ENCODE data around the gene IMMT. TPM values are rescaled to one million over a fixed set of nuclear protein-coding genes. Genes with fewer than 3 reads are reported as not detected.

The IMMT gene
- total and polyA plus RNA-seq, 9 of the 15 experiments (the other 6 are each of a cell fraction or from before 2014, with no cell fraction given), result 119 to 294 (median 140) TPM

DNA sequence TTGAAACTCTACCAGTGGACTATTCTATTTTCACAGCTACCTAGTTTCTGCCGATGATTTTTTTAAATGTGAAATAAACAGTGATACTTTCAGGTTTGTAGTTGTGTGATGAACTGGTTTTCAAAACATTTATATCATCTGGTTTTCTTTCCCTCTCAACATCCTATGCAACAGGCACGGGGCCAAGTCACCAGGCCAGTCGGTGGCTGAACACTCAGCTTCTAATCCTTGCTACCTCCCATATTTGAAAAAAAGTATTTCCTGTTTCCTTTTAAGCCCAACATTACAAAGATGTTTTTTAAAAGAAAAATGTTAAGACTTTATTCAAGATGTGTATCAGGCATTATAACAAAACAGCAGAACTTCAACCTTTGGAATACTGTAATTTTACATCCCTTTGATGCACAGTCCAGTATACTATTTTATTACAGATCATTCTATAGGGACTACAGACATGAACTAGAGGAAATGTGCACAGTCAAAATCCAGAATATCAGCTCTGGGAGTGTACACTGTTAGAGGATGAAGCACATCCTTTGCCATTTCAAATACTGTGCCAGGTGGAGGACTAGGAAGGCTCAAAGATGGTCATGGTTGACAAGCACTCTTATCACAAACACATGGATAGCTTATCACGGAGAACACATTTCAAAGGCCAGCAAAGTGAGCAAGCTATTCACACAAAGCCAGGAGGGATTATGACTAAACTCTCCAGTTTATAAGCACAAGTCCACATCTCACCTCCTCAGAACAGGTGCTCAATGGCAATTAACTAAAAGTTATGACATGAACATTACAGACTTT, 18.6 kb upstream of the IMMT start (continued):
- TF ChIP-seq TCFL5 (CRISPR knock-in tag; conservative IDR thresholded peaks at IDR 0.05), result no peak
- peak; percentile 30 for TF ChIP-seq SMAD1 (IDR thresholded peaks at IDR 0.05; ENCODE audit: low read depth, low read length, partially characterized antibody)
- TF ChIP-seq POLR2AphosphoS2 (IDR thresholded peaks at IDR 0.05; ENCODE audit: low read length), result peak; percentile 78
- no peak for TF ChIP-seq NR2C2 (CRISPR knock-in tag; IDR thresholded peaks at IDR 0.05)
- 0 out of 2 replicates have a peak, but pooled peaks have one; percentile 17 for TF ChIP-seq NR2C2 (tag; IDR thresholded peaks at IDR 0.05)
- TF ChIP-seq RBM22 (IDR thresholded peaks at IDR 0.05; ENCODE audit: low read depth, low read length, poor library complexity, severe bottlenecking), result no peak
- no peak for TF ChIP-seq DACH1 (IDR thresholded peaks at IDR 0.05; ENCODE audit: partially characterized antibody)
- TF ChIP-seq RB1 (IDR thresholded peaks at IDR 0.05; ENCODE audit: low read depth), result 0 out of 2 replicates have a peak, but pooled peaks have one; percentile 12
- no peak for TF ChIP-seq ZNF586 (CRISPR knock-in tag; conservative IDR thresholded peaks at IDR 0.05)
- TF ChIP-seq CBX3 (IDR thresholded peaks at IDR 0.05; ENCODE audit: borderline replicate concordance in 1 of 2, low read length in 2 of 2), result no peak
- peak; percentile 86 for TF ChIP-seq LEF1 (IDR thresholded peaks at IDR 0.05)
- no peak for TF ChIP-seq ZNF347 (CRISPR knock-in tag; IDR thresholded peaks at IDR 0.05; ENCODE audit: low read depth)
- peak; percentile 79 for TF ChIP-seq NCOA1 (IDR thresholded peaks at IDR 0.05; ENCODE audit: low read depth)
- TF ChIP-seq ZNF766 (CRISPR knock-in tag; conservative IDR thresholded peaks at IDR 0.05), result peak; percentile 79
- TF ChIP-seq TBL1XR1 (IDR thresholded peaks at IDR 0.05; ENCODE audit: low read length in 2 of 2), result peak in 1 of 2 experiments; percentile 84; a peak in 2 of 4 replicates
- TF ChIP-seq SMARCC2 (IDR thresholded peaks at IDR 0.05; ENCODE audit: low read depth), result peak; percentile 93
- TF ChIP-seq ZC3H8 (IDR thresholded peaks at IDR 0.05), result no peak
- 0 out of 4 replicates have a peak, but pooled peaks of 1 of the 2 experiments have one; percentile 28 for TF ChIP-seq NONO (IDR thresholded peaks at IDR 0.05; ENCODE audit: low read depth in 2 of 2, low read length in 1 of 2)
- TF ChIP-seq, protein P1, sequence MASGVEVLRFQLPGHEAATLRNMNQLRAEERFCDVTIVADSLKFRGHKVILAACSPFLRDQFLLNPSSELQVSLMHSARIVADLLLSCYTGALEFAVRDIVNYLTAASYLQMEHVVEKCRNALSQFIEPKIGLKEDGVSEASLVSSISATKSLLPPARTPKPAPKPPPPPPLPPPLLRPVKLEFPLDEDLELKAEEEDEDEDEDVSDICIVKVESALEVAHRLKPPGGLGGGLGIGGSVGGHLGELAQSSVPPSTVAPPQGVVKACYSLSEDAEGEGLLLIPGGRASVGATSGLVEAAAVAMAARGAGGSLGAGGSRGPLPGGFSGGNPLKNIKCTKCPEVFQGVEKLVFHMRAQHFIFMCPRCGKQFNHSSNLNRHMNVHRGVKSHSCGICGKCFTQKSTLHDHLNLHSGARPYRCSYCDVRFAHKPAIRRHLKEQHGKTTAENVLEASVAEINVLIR (CRISPR knock-in tag; IDR thresholded peaks at IDR 0.05), result no peak
- TF ChIP-seq MED1 (CRISPR knock-in tag; IDR thresholded peaks at IDR 0.05; ENCODE audit: borderline replicate concordance), result no peak
- peak; percentile 88 for TF ChIP-seq HDAC2 (IDR thresholded peaks at IDR 0.05)
- TF ChIP-seq, protein P2, sequence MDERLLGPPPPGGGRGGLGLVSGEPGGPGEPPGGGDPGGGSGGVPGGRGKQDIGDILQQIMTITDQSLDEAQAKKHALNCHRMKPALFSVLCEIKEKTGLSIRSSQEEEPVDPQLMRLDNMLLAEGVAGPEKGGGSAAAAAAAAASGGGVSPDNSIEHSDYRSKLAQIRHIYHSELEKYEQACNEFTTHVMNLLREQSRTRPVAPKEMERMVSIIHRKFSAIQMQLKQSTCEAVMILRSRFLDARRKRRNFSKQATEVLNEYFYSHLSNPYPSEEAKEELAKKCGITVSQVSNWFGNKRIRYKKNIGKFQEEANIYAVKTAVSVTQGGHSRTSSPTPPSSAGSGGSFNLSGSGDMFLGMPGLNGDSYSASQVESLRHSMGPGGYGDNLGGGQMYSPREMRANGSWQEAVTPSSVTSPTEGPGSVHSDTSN (CRISPR knock-in tag; IDR thresholded peaks at IDR 0.05; ENCODE audit: low read depth), result no peak
- TF ChIP-seq, protein P2 (tag; conservative IDR thresholded peaks at IDR 0.05; ENCODE audit: low read depth), result 0 out of 2 replicates have a peak, but pooled peaks have one; percentile 9
- TF ChIP-seq XRCC4 (IDR thresholded peaks at IDR 0.05; ENCODE audit: extremely low read depth, insufficient read depth, insufficient read length), result no peak
- TF ChIP-seq ESRRA (IDR thresholded peaks at IDR 0.05; ENCODE audit: borderline replicate concordance, low read depth), result peak; percentile 59; the same call in 1 of the 2 replicates
- TF ChIP-seq EP300 (IDR thresholded peaks at IDR 0.05; ENCODE audit: low read length), result peak; percentile 95
- peak; percentile 13; the same call in 1 of the 2 replicates for TF ChIP-seq CREB1 (IDR thresholded peaks at IDR 0.05)
- no peak for TF ChIP-seq CREB1 (CRISPR knock-in tag; IDR thresholded peaks at IDR 0.05)

Measured in K562 (cell line).